ENCODE measurements around the gene LDLRAD3. TPM values are rescaled to one million over a fixed set of nuclear protein-coding genes. Genes with fewer than 3 reads are reported as not detected.

LDLRAD3 gene
- total RNA-seq, 1 experiment from 2014 or later: 12.1 TPM

DNA sequence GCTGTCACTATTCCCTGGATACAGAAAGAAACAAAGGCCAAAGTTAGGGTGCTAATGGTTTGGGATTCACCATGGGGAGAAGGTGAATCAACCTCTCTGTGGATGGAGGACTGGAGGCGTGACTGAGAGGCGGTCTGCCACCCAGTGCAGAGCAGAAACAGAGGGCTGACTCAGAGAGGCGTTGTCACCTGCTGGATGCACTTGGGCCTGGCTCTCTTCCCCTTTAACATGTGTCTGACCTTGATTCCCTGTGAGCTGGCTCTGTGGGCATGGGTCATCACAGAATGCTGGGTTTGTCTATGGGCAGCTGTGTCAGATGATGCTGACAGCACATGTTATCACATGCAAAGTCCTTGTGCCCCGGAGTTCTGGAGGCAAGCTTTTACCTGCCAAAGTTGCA is 75.9 kb downstream of the LDLRAD3 start:
- H3K4me1 ChIP-seq (ENCODE audit: insufficient read depth, low read length): peaks cover 4% of the 10 kb centered on the region; the same call in 1 of the 2 replicates
- no peaks in the 10 kb centered on the region; the same call in 1 of the 2 replicates for H3K27me3 Mint-ChIP-seq (ENCODE audit: low read depth)
- H3K4me3 Mint-ChIP-seq: no peak overlapping the region
- no peak overlapping the region for H2BK5ac ChIP-seq (ENCODE audit: insufficient read length, low read length)
- no peaks in the 10 kb centered on the region for H3K9me3 Mint-ChIP-seq
- H3K18ac ChIP-seq (ENCODE audit: insufficient read length, low read depth, low read length): no peak overlapping the region
- no peak overlapping the region for H2BK20ac ChIP-seq (ENCODE audit: low read depth, low read length, poor library complexity, severe bottlenecking)
- H3K79me1 ChIP-seq (ENCODE audit: insufficient read depth, low read depth, low read length, poor library complexity, severe bottlenecking): peaks cover 4% of the 10 kb centered on the region
- TF ChIP-seq, protein P1, sequence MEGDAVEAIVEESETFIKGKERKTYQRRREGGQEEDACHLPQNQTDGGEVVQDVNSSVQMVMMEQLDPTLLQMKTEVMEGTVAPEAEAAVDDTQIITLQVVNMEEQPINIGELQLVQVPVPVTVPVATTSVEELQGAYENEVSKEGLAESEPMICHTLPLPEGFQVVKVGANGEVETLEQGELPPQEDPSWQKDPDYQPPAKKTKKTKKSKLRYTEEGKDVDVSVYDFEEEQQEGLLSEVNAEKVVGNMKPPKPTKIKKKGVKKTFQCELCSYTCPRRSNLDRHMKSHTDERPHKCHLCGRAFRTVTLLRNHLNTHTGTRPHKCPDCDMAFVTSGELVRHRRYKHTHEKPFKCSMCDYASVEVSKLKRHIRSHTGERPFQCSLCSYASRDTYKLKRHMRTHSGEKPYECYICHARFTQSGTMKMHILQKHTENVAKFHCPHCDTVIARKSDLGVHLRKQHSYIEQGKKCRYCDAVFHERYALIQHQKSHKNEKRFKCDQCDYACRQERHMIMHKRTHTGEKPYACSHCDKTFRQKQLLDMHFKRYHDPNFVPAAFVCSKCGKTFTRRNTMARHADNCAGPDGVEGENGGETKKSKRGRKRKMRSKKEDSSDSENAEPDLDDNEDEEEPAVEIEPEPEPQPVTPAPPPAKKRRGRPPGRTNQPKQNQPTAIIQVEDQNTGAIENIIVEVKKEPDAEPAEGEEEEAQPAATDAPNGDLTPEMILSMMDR (conservative IDR thresholded peaks at IDR 0.05): no peak
- H2BK120ac ChIP-seq (ENCODE audit: low read depth, low read length, poor library complexity, severe bottlenecking): no peak overlapping the region
- peaks cover 37 to 49% of the 10 kb centered on the region in 2 experiments for H3K4me1 Mint-ChIP-seq
- H4K20me1 ChIP-seq (ENCODE audit: control insufficient read depth, insufficient read depth, insufficient read length): no peaks in the 10 kb centered on the region
- H2BK15ac ChIP-seq (ENCODE audit: low read depth, low read length): no peak overlapping the region
- no peak overlapping the region for H3K4ac ChIP-seq (ENCODE audit: low read depth, low read length)
- H3K79me2 ChIP-seq (ENCODE audit: insufficient read depth, low read length): 0 out of 2 replicates have a peak, but pooled peaks cover 2% of the 10 kb centered on the region
- H2AK5ac ChIP-seq (ENCODE audit: insufficient read length, low read length): no peak overlapping the region
- no peak overlapping the region for H2BK12ac ChIP-seq (ENCODE audit: insufficient read length, low read depth, low read length)
- H4K5ac ChIP-seq (ENCODE audit: insufficient read length, low read depth, low read length): no peak overlapping the region
- H3K23me2 ChIP-seq (ENCODE audit: insufficient read length, low read depth, low read length, poor library complexity, severe bottlenecking): no peaks in the 10 kb centered on the region
- no peak overlapping the region for H3K27ac ChIP-seq (ENCODE audit: insufficient read length, low read depth, low read length)
- no peak overlapping the region for H3T11ph ChIP-seq (ENCODE audit: low read length)
- H4K91ac ChIP-seq (ENCODE audit: insufficient read length, low read depth, low read length): no peak overlapping the region
- H3K56ac ChIP-seq (ENCODE audit: insufficient read length, low read depth, low read length): no peak overlapping the region
- H3K27me3 ChIP-seq (ENCODE audit: insufficient read depth, low read length): no peaks in the 10 kb centered on the region
- H3K14ac ChIP-seq (ENCODE audit: insufficient read depth, low read length): no peak overlapping the region
- no peak overlapping the region for H3K9ac ChIP-seq (ENCODE audit: extremely low read depth, insufficient read length, low read length)
- no peak for DNase-seq
- H4K8ac ChIP-seq (replicated peaks; ENCODE audit: insufficient read length, low read depth, low read length): no peak overlapping the region
- H3K9me3 ChIP-seq (ENCODE audit: control insufficient read depth, low read depth, low read length): no peaks in the 10 kb centered on the region
- no CpG with 5 or more reads among the region's 4 CpGs for WGBS (ENCODE audit: extremely low coverage, insufficient read length, low lambda C conversion rate)
- H3K27ac Mint-ChIP-seq: 0 out of 7 replicates have a peak overlapping the region, but pooled peaks of 1 of the 3 experiments have one; percentile 60
- no peak overlapping the region for H3K4me2 ChIP-seq (ENCODE audit: insufficient read depth, insufficient read length, low read length)
- no peak overlapping the region for H2AFZ ChIP-seq (ENCODE audit: low read length)
- H3K23ac ChIP-seq (ENCODE audit: insufficient read length, low read depth, low read length): no peak overlapping the region
- H3K36me3 Mint-ChIP-seq (ENCODE audit: insufficient read depth in 1 of 3, low read depth in 3 of 3): no peaks in the 10 kb centered on the region; a peak in 1 of 7 replicates
